ENCODE data around the gene LLCFC1.
"Not testable (repeated sequence)": the region's sequence is repeated elsewhere in the genome, so short reads cannot be mapped to it uniquely, and the experiment has no call there.

Gene LLCFC1

GRCh38 chr7:142943706-142944268 is 4.5 kb downstream of the LLCFC1 start:
- DNase-seq = no peak

GRCh38 chr7:142945001-142945400 is 5.7 kb downstream of the LLCFC1 start:
- DNase-seq = no peak

GRCh38 chr7:142948603-142949002 is 9.3 kb downstream of the LLCFC1 start:
- no peak for DNase-seq

- no peak for DNase-seq
Measured at GRCh38 chr7:142950235-142950634, 11.0 kb downstream of the LLCFC1 start.

GRCh38 chr7:142954680-142955268 is 15.5 kb downstream of the LLCFC1 start:
- no peak for DNase-seq

- no peak for DNase-seq
Measured at GRCh38 chr7:142956951-142957623, 17.8 kb downstream of the LLCFC1 start.

GRCh38 chr7:142957723-142958122 is 18.4 kb downstream of the LLCFC1 start:
- no peak for DNase-seq

GRCh38 chr7:142959202-142959601 is 19.9 kb downstream of the LLCFC1 start:
- DNase-seq = no peak

- no peak for DNase-seq
Measured at GRCh38 chr7:142960955-142961512, 21.8 kb downstream of the LLCFC1 start.

- no peak for DNase-seq
Measured at GRCh38 chr7:142961595-142961972, 22.3 kb downstream of the LLCFC1 start.

GRCh38 chr7:142961973-142962926 is 23.0 kb downstream of the LLCFC1 start, which contains the start of gene KEL:
TSS of gene KEL (minus strand) at chr7:142962363. CDS start at chr7:142962206, 157 bp downstream.
- DNase-seq = no peak

- no peak for DNase-seq
Measured at GRCh38 chr7:142962991-142963390, 23.7 kb downstream of the LLCFC1 start.

GRCh38 chr7:142963993-142964392 is 24.7 kb downstream of the LLCFC1 start:
- no peak for DNase-seq

GRCh38 chr7:142964502-142965246 is 25.4 kb downstream of the LLCFC1 start:
- no peak for DNase-seq

GRCh38 chr7:142968229-142968628 is 28.9 kb downstream of the LLCFC1 start:
- no peak for DNase-seq

- DNase-seq = no peak
Measured at GRCh38 chr7:142969183-142969582, 29.9 kb downstream of the LLCFC1 start.

- DNase-seq = no peak
Measured at GRCh38 chr7:142974626-142975025, 35.3 kb downstream of the LLCFC1 start.

GRCh38 chr7:142978402-142978801 is 39.1 kb downstream of the LLCFC1 start:
- DNase-seq = not testable (repeated sequence)

GRCh38 chr7:142983825-142984224 is 44.5 kb downstream of the LLCFC1 start:
- DNase-seq = no peak

- no peak for DNase-seq
Measured at GRCh38 chr7:142984297-142984696, 45.0 kb downstream of the LLCFC1 start.
